Keratinocyte (primary cell): ENCODE results near the gene MMEL1. TPM values are rescaled to one million over a fixed set of nuclear protein-coding genes. Genes with fewer than 3 reads are reported as not detected.

Experiments
- DNase-seq: peaks from one replicate; pipeline ENCODE4 v3.0.0-alpha.2; 2011; ENCODE audit warnings: low read depth, missing footprints, low spot score
- FAIRE-seq: peaks from 2 replicates; lab custom pipeline; 2011; peaks lifted over from hg19 to GRCh38; lab: Jason Lieb, UNC
- H2AFZ ChIP-seq: 2 replicates; pipeline ENCODE4 v1.6.0; 2012; ENCODE audit warnings: low read length, control low read depth, inconsistent platforms; ENCODE audit not compliant: control insufficient read depth
- H3K27ac ChIP-seq: 2 replicates; pipeline ENCODE4 v1.5.1; 2011; ENCODE audit warnings: low read length; ENCODE audit not compliant: control insufficient read depth, insufficient read depth
- H3K27me3 ChIP-seq: 3 replicates; pipeline ENCODE4 v1.6.0; 2011; ENCODE audit warnings: low read length; ENCODE audit not compliant: control insufficient read depth, insufficient read depth; ENCODE audit errors: extremely low read depth
- H3K36me3 ChIP-seq, 2 experiments: 2 replicates in 1 of 2; 3 replicates in 1 of 2; pipeline ENCODE4 v1.5.1; 2011; ENCODE audit warnings: low read length in 2 of 2, mild to moderate bottlenecking in 1 of 2; ENCODE audit not compliant: control insufficient read depth in 2 of 2, insufficient read depth in 2 of 2; ENCODE audit errors: extremely low read depth in 1 of 2
- H3K4me1 ChIP-seq: 3 replicates; pipeline ENCODE4 v1.5.1; 2011; ENCODE audit warnings: low read length; ENCODE audit not compliant: control insufficient read depth, insufficient read depth; ENCODE audit errors: extremely low read depth
- H3K4me2 ChIP-seq: 3 replicates; pipeline ENCODE4 v1.6.0; 2011; ENCODE audit warnings: low read depth, low read length; ENCODE audit not compliant: control insufficient read depth, insufficient read depth; ENCODE audit errors: extremely low read depth
- H3K4me3 ChIP-seq, 3 experiments: fragments of 200-600 bp in 1 of 3; sonication (generic) in 1 of 3; 2 replicates in 2 of 3; 3 replicates in 1 of 3; pipeline ENCODE4 v1.5.1; 2011 to 2016; ENCODE audit warnings: low read length in 3 of 3, mild to moderate bottlenecking in 3 of 3, control low read depth in 2 of 3, inconsistent platforms in 1 of 3, low read depth in 1 of 3, mixed read lengths in 1 of 3, mixed run types in 1 of 3, moderate library complexity in 1 of 3; ENCODE audit not compliant: control insufficient read depth in 2 of 3, insufficient read depth in 2 of 3; ENCODE audit errors: extremely low read depth in 1 of 3
- H3K79me2 ChIP-seq: 2 replicates; pipeline ENCODE4 v1.6.0; 2012; ENCODE audit warnings: low read length; ENCODE audit not compliant: control insufficient read depth, insufficient read depth
- H3K9ac ChIP-seq: 3 replicates; pipeline ENCODE4 v1.6.0; 2011; ENCODE audit warnings: low read length; ENCODE audit not compliant: control insufficient read depth, insufficient read depth; ENCODE audit errors: extremely low read depth
- H3K9me1 ChIP-seq: 3 replicates; pipeline ENCODE4 v1.6.0; 2011; ENCODE audit warnings: low read length; ENCODE audit not compliant: control insufficient read depth, insufficient read depth; ENCODE audit errors: extremely low read depth
- H3K9me3 ChIP-seq: 2 replicates; pipeline ENCODE4 v1.5.1; 2012; ENCODE audit warnings: low read depth, low read length; ENCODE audit not compliant: control insufficient read depth
- H4K20me1 ChIP-seq: 3 replicates; pipeline ENCODE4 v1.6.0; 2011; ENCODE audit warnings: low read length; ENCODE audit not compliant: control insufficient read depth, insufficient read depth; ENCODE audit errors: extremely low read depth
- CTCF ChIP-seq, 3 experiments: IDR thresholded peaks in 1 of 3; conservative IDR thresholded peaks in 1 of 3; optimal IDR thresholded peaks in 1 of 3; 2 replicates in 2 of 3; 3 replicates in 1 of 3; pipeline versions ENCODE3 to v1.5.1; 2011; ENCODE audit warnings: low read length in 3 of 3, mild to moderate bottlenecking in 3 of 3, moderate library complexity in 2 of 3, control low read depth in 1 of 3, inconsistent platforms in 1 of 3; ENCODE audit not compliant: insufficient read depth in 2 of 3; ENCODE audit errors: extremely low read depth in 1 of 3
- EZH2 ChIP-seq: IDR thresholded peaks from one replicate; pipeline ENCODE4 v1.6.1; 2012; ENCODE audit warnings: inconsistent platforms, mild to moderate bottlenecking, low read length, moderate library complexity
- dilution Hi-C: fragments of 300-500 bp; cut with MboI; formaldehyde crosslinking; loops from one replicate; pipeline ENCODE4 v1.7.0; 2020; ENCODE audit warnings: low sequenced_read_pairs; ENCODE audit not compliant: extremely low pct_ligation_motif_present
- polyA plus RNA-seq, 5 experiments: library from polyadenylated mRNA; depleted of rRNA in 3 of 5; stranded (reverse) in 3 of 5; stranded (forward) in 1 of 5; unstranded in 1 of 5; fragments of >200 nt; gene quantifications; 1 replicate in 1 of 5; 2 replicates in 3 of 5; 3 replicates in 1 of 5; pipeline versions ENCODE4 v1.2.1 to v1.2.3, GENCODE V29; 2011 to 2012; ENCODE audit warnings: missing spikeins in 2 of 5, low read depth in 1 of 5, low replicate concordance in 1 of 5

MMEL1 gene
- polyA plus RNA-seq, 1 donor (not counting 4 experiments of a cell fraction or from before 2014, with no cell fraction given): not detected

- dilution Hi-C loops: no loop called here
- no peaks in the 10 kb centered on the region for H3K36me3 ChIP-seq
- H4K20me1 ChIP-seq: no peaks in the 10 kb centered on the region
- H3K4me2 ChIP-seq: no peak overlapping the region
- FAIRE-seq (no peak), DNase-seq (no peak)
- H3K4me1 ChIP-seq: no peaks in the 10 kb centered on the region
- no peak overlapping the region for H3K27ac ChIP-seq
- H2AFZ ChIP-seq: no peak overlapping the region
- H3K4me3 ChIP-seq: no peak overlapping the region
- peaks cover 21% of the 10 kb centered on the region for H3K9me3 ChIP-seq
- H3K79me2 ChIP-seq: no peaks in the 10 kb centered on the region
- no peak overlapping the region for H3K9ac ChIP-seq
- no peaks in the 10 kb centered on the region for H3K9me1 ChIP-seq
- H3K27me3 ChIP-seq: peaks cover 18% of the 10 kb centered on the region
- no peak for TF ChIP-seq EZH2
- no peak for TF ChIP-seq CTCF (optimal IDR thresholded peaks at IDR 0.05 in 1 of 3, IDR thresholded peaks at IDR 0.05 in 1 of 3, conservative IDR thresholded peaks at IDR 0.05 in 1 of 3; ENCODE audit: extremely low read depth in 1 of 3, insufficient read depth in 2 of 3, low read length in 3 of 3)
Observed at GRCh38 chr1:2633366-2633935, 635 bp upstream of the MMEL1 start.

GRCh38 chr1:2632051-2632430 is 775 bp downstream of the MMEL1 start:
- dilution Hi-C loops: no loop called here
- Histone ChIP-seq H3K9ac (no peak overlapping the region), H3K27me3 (peaks cover 31% of the 10 kb centered on the region), H3K36me3 (no peaks in the 10 kb centered on the region), H3K27ac (no peak overlapping the region), H3K4me2 (no peak overlapping the region), H3K9me3 (peaks cover 12% of the 10 kb centered on the region), H3K4me1 (no peaks in the 10 kb centered on the region), H4K20me1 (no peaks in the 10 kb centered on the region), H3K9me1 (no peaks in the 10 kb centered on the region), H2AFZ (no peak overlapping the region), H3K4me3 (no peak overlapping the region), H3K79me2 (no peaks in the 10 kb centered on the region)
- FAIRE-seq (no peak), DNase-seq (no peak)
- no peak for TF ChIP-seq CTCF (optimal IDR thresholded peaks at IDR 0.05 in 1 of 3, IDR thresholded peaks at IDR 0.05 in 1 of 3, conservative IDR thresholded peaks at IDR 0.05 in 1 of 3; ENCODE audit: extremely low read depth in 1 of 3, insufficient read depth in 2 of 3, low read length in 3 of 3)
- no peak for TF ChIP-seq EZH2
